HG02588 (cell line): ENCODE results near the gene FGF14.
"Not testable (repeated sequence)": the region's sequence is repeated elsewhere in the genome, so short reads cannot be mapped to it uniquely, and the experiment has no call there.

Source experiments
- ATAC-seq: cut with Tn5 transposase; IDR thresholded peaks from one replicate; pipeline ENCODE4 v1.9.1; 2021; ENCODE audit warnings: mild to moderate bottlenecking, moderate library complexity; ENCODE audit not compliant: unreplicated experiment

Gene FGF14

DNA sequence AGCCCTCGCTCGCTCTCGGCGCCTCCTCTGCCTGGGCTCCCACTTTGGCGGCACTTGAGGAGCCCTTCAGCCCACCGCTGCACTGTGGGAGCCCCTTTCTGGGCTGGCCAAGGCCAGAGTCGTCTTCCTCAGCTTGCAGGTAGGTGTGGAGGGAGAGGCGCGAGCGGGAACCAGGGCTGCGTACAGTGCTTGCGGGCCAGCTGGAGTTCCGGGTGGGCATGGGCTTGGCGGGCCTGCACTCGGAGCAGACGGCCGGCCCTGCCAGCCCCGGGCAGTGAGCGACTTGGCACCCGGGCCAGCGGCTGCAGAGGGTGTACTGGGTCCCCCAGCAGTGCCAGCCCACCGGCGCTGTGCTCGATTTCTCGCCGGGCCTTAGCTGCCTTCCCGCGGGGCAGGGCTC is 333.5 kb downstream of the FGF14 start:
- ATAC-seq, result not testable (repeated sequence)

DNA sequence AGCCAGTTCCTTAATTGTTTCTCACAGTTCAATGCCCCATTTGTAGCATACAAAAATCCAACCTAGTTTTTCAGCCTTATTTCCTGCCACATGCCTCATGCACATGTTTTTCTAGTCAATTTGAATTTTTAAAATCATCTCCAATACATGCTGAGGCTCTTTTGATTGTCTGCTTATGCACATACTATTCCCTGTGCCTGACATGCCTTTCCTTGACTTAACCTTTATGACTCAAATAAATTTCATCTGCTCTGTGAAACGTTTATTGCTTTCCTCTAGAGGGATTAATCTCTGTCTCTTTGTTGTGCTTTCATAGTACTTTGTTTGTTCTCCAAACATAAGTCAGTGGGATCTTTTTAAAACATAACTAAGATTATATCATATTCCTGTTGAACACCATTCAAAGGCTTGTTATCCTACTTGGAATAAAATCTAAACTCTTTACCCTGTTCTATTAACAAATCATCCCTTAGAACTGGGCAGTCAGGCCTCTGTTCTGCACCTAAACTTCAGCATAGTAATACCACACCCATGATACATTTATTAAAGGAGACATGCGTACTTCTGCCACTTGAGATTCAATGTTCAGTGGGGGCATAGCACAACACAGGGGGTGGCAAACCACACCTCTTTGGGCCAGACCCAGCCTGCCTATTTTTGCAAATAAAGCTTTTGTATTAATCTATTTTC is 346.6 kb downstream of the FGF14 start:
- ATAC-seq, result no peak

DNA sequence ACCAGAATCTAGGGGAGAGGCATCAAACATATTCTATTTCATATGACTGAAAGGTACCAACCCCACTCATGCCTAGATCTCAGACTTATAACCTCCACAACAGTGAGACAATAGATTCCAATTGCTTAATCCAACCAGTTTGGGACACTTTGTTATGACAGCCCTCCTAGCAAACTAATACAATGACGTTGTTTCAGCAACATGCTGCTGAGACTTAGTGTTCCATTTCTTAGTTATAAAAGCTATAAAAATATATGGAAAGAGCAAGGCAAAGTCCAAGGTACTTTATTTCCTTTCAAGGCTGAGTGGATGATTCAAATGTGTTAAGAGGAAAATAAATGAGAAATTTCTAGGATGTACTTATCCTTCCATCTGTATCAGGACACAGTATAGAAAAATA is 352.0 kb downstream of the FGF14 start:
- no peak for ATAC-seq

GRCh38 chr13:102045731-102046130 is 356.1 kb downstream of the FGF14 start:
- ATAC-seq, result no peak

- no peak for ATAC-seq
These were observed 359.1 kb downstream of the FGF14 start for GRCh38 chr13:102042746-102043145.

DNA sequence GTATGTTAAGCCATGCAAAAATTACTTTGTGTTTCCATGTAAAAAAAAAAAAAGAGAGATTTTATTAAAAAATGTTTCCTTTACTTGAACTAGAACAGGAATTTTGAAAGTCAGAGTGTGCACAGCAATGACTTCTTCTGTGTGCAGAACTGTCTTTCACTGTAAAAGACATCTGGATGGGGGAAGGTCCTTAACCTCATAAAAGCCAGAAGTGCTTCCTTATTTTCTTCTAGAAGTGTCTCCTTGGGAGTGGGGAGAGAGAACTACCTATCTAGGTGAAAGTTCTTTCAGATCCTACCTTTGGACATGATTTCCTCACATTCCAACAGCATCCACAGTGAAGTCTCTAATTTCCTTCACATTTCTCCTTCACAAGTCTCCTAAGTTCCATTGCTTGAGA is 360.3 kb downstream of the FGF14 start:
- ATAC-seq, result no peak

DNA sequence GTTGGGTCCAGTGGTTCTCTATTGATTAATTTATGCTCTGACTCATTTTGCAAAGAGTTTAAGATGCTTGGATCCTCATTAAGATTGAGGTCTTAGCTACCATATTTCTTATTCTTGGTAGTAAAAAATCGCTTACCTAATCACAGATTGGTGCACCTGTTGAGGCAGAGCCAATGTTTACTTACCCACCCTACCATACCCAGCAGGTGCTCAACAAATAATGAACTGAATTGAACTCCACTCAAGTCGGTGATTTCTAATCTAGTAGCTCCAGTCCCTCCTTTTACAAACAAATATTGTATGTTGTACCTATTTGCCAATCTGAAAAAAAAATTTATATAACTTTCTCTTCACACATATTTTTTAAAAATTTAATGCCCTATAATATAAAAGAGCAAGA is 361.0 kb downstream of the FGF14 start:
- no peak for ATAC-seq

- no peak for ATAC-seq
These were observed 362.6 kb downstream of the FGF14 start for GRCh38 chr13:102039264-102039663.

GRCh38 chr13:102038787-102039186 is 363.1 kb downstream of the FGF14 start:
- ATAC-seq, result no peak

DNA sequence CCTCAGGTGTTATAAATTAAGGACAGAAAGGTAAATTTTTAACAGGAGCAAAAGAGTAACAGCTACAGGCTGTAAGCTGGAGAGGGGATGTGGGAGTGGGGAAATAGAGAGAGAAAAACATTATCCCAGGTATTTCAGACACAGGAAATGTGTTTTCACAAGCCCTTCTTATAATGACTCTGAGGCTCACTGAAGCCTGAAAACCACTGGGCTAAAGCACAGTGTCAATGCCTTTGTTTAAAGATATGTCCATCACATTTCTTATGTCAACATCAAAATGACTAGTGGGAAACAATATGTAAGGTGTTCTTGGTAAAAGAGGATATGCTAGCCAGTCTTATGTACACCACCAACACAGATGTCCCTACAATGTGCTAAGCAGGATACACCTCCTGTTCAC is 365.9 kb downstream of the FGF14 start:
- no peak for ATAC-seq

DNA sequence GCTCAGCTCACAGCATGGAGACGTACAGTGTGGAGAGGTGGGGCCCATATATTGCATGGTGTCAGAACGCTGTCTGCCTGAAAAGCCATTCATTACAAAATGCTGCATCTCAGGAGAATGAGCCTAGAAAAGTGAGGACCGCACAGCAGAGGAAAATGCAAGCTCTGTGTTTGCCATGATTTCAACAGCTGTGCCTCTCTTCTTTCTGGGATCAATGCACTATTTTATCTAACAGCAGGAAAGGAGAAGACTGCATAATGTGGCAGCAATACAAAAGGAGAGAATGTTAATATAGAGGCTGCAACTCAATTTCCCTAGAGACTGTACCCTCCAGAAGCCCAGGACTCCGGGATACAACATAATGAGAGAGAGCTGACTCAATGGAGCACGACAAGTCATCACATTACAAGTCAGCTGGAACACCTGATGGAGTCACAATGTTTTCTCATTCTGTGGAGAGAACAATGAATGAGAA is 368.0 kb downstream of the FGF14 start:
- no peak for ATAC-seq

DNA sequence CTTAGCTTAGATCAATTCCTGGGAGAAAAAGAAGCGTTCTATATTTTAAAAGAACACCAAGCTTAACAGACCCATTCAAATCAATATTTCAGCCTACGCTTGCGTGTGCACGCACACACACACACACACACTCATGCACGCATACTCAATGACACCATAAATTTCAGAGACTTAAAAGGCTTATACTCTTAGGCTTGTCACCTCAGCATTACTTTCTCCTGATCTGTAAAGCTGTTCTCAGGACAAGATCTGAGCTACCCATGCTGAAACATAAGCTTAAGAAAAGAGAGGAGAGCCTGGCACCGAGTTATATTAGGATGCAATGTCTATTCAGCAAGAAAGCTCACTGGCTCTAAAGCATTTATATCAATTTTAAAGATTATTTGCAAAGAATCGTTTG is 368.5 kb downstream of the FGF14 start:
- ATAC-seq, result no peak

DNA sequence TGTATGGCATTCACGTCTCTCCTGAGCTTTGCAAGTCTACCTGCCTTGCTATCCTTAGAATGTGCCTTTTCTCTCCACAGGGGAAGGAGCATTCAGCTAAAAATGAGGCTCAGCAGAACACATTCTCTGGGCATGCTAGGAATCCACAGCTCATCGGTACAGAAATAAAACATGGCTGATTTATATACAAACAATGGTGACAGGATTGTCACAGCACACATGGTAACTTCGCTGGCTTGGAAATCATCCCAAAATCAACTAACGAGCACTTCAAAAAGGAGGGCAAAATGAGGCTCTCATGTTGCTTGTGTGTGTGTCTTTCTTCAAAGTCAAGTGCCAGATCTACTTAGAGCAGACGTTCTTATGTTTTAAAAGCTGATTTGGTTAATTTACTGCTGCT is 373.0 kb downstream of the FGF14 start:
- no peak for ATAC-seq

GRCh38 chr13:102028206-102028605 is 373.6 kb downstream of the FGF14 start:
- no peak for ATAC-seq

DNA sequence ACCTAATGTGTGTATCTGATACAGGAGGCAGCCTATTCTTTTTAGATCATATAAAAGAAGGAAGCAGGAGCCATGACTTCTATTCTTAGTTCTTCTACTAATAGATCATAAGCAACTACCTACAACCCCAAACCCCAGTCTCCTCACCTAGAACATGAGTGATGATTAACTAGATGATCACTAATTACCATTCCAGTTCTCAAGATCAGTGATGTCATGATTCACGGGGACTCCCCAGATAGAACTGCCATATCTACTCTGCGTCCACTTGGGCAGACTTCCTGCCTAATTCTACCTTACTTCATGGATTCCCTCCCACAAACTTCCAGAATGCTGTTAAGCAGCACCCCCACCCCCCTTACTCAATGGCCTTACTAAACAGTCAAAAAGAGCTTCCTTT is 380.1 kb downstream of the FGF14 start:
- no peak for ATAC-seq

DNA sequence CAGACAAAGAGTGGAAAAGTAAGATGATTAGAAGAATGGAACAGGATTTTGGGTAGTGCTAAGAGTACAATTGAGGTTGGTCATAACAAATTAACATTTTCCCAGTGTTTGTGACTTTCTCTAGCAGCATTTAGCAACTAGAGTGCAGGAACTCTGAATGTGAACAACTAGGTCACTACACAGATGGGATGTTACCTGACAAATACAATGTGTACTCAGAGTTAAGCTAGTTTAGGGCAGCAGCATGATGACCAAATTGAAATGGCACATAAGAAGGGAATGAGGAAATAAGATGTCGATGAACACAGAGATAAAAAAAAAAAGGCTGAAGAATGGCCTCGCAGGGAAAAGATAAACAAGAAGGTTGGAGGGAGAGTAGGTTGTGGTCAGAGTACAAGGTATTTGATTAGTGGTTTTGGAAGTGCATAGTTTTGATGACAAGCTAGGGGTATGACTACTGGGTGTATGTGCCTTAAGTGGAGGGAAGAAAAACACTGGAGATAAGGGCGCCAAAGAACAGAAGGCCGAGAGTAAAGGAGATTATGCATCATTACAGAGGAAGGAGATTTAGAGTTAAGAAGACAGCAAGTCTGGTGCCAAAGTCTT is 381.1 kb downstream of the FGF14 start:
- ATAC-seq, result no peak

GRCh38 chr13:102018716-102019115 is 383.1 kb downstream of the FGF14 start:
- no peak for ATAC-seq

DNA sequence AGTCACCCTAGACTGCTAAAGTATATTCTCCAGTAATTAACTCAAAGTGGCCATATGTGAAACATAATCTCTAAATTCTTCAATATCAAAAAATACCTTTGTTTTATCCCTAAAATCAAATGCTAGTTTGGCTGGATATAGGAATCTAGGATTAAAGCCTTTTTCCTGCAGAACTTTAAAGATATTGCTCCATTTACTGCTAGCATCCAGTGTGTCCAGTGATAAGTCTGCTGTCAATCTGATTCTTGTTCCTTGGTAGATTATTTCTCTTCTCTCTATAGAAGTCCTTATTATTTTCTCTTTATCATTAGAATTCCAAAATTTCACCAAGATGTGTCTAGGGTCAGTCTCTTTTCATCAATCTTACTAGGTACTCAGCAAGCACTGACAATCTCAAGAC is 384.6 kb downstream of the FGF14 start:
- no peak for ATAC-seq

- ATAC-seq, result no peak
These were observed 389.3 kb downstream of the FGF14 start for GRCh38 chr13:102012299-102013293.

DNA sequence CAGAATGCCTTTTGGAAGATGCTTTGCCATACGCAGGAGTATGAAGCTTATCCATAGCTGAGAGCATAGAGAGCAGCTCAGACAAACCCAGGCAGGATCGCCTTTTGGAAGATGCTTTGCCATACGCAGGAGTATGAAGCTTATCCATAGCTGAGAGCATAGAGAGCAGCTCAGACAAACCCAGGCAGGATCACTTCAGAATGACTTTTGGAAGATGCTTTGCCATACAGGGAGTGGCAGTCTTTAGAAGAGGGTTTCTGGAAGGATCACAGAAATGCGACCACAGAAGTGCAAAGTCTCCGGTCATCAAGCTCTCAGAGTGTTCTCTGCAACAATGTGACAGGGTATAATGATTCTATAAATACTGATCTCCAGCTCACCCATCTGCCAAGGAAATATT is 390.4 kb downstream of the FGF14 start:
- ATAC-seq, result not testable (repeated sequence)

- ATAC-seq, result no peak
These were observed 397.8 kb downstream of the FGF14 start for GRCh38 chr13:102003848-102004570.
